Activated CD4-positive, alpha-beta T cell treated with anti-CD3 and anti-CD28 coated beads, Interleukin-2, amount 50 U/mL, for 16 hours (primary cell): ENCODE measurements around the gene ADIRF.
"Not testable (repeated sequence)": the region's sequence is repeated elsewhere in the genome, so short reads cannot be mapped to it uniquely, and the experiment has no call there.

Experiments
- DNase-seq: peaks from one replicate; pipeline ENCODE4 v3.0.0-alpha.2; 2020

The ADIRF gene

DNA sequence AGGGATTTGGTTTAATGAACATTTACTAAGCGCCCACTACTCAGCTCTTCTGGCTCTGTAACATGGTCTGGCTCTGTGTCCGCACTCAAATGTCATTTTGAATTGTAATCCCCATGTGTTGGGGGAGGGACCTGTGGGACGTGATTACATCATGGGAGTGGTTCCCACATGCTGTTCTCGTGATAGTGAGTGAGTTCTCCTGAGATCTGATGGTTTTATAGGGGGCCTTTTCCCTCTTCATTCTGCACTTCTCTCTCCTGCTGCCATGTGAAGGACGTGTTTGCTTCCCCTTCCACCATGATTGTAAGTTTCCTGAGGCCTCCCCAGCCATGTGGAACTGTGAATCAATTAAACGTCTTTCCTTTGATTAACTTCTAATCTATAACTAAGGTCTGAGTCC is 12.7 kb downstream of the ADIRF start:
- not testable (repeated sequence) for DNase-seq

- DNase-seq: no peak
Measured at GRCh38 chr10:86981716-86982115, 13.4 kb downstream of the ADIRF start.

DNA sequence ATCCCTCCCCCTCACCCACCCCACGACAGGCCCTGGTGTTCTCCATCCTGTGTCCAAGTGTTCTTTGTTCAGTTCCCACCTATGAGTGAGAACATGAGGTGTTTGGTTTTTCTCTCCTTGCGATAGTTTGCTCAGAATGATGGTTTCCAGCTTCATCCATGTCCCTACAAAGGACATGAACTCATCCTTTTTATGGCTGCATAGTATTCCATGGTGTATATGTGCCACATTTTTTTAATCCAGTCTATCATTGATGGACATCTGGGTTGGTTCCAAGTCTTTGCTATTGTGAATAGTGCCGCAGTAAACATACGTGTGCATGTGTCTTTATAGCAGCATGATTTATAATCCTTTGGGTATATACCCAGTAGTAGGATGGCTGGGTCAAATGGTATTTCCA is 16.2 kb downstream of the ADIRF start:
- not testable (repeated sequence) for DNase-seq

GRCh38 chr10:86988520-86988919 is 20.2 kb downstream of the ADIRF start:
- DNase-seq: no peak

- not testable (repeated sequence) for DNase-seq
Measured at GRCh38 chr10:86991362-86991761, 23.1 kb downstream of the ADIRF start.

DNA sequence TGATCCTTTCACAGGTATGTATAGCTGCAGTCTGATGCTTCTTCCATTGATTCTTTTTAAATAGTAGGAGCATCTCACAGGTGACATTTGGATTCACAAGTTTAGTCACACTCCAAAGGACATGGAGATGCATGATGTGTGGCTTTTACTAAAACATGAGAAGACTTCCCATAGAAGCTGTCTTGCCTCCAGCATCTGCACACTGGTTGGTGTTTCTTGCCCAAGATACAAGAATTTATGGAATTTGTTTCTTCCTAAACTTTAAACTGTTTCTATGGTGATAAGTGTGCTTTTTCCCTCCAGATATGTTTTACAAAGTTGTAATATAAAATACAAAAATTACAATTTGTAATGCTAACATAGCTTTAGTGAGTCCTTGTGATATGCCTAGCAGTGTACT is 24.2 kb downstream of the ADIRF start:
- no peak for DNase-seq

DNA sequence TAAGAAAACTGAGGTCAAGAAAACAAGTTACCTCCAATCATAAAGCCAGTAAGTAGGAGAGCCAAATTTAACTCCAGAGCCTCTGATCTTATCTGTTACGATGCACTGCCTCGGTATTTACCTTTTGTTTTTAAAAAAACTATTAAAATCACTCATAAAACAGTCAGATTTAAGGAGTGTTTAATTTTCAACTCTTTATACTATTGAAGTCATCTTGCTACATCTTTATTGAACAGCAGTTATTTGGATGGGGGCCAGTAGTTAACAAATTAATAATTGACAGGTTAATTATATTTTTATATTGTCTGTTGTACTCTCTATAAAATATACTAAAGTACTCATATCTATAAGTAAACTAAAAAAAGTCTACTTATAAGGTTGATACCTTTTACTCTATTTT is 24.6 kb downstream of the ADIRF start:
- DNase-seq: no peak

GRCh38 chr10:86999802-87000403 is 31.6 kb downstream of the ADIRF start:
- DNase-seq: not testable (repeated sequence)

DNA sequence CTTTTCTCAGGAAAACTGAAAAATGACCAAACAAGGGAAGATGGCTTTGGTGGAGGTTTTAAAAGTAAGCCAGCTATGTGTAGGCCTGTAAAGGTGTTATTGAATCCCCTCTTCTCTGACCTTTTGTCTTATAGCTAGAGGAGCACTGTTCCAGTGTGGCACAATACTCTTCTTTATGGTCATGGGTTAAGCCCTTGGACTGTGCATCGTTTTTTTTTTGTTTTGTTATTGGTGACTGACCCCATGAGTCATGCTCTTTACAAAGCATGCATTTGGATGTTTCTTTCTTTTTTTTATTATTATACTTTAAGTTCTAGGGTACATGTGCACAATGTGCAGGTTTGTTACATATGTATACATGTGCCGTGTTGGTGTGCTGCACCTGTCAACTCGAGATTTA is 32.2 kb downstream of the ADIRF start:
- DNase-seq: no peak

- DNase-seq: not testable (repeated sequence)
Measured at GRCh38 chr10:87007124-87007523, 38.8 kb downstream of the ADIRF start.

DNA sequence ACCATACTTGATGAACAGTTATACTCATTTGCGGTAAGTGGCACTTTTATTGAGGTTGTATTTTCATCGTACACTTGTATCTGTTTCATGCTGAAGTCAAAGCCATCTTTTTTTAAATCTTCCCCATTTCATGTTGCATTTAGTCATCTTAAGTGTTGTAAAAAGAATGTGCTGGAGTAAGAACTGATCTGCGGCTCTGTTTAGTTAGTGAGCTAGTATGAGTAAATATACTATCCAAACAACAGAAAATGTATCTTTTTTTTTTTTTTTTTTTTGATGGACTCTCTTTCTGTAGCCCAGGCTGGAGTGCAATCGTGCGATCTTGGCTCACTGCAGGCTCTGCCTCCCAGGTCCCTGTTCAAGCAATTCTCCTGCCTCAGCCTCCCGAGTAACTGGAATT is 39.4 kb downstream of the ADIRF start:
- DNase-seq: not testable (repeated sequence)

DNA sequence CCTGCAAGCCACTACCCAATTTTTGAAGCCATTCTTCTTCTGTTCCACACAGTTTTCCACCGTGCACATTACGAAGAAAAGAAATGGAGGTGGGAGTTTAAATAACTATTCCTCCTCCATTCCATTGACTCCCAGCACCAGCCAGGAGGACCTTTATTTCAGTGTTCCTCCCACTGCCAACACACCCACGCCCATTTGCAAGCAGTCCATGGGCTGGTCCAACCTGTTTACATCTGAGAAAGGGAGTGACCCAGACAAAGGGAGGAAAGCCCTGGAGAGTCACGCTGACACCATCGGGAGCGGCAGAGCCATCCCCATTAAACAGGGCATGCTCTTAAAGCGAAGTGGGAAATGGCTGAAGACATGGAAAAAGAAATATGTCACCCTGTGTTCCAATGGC is 40.0 kb downstream of the ADIRF start:
- DNase-seq: not testable (repeated sequence)

GRCh38 chr10:87009134-87009696 is 40.9 kb downstream of the ADIRF start:
- DNase-seq: not testable (repeated sequence)

GRCh38 chr10:87013528-87013927 is 45.2 kb downstream of the ADIRF start:
- DNase-seq: not testable (repeated sequence)

- DNase-seq: not testable (repeated sequence)
Measured at GRCh38 chr10:87014986-87015716, 46.9 kb downstream of the ADIRF start.

DNA sequence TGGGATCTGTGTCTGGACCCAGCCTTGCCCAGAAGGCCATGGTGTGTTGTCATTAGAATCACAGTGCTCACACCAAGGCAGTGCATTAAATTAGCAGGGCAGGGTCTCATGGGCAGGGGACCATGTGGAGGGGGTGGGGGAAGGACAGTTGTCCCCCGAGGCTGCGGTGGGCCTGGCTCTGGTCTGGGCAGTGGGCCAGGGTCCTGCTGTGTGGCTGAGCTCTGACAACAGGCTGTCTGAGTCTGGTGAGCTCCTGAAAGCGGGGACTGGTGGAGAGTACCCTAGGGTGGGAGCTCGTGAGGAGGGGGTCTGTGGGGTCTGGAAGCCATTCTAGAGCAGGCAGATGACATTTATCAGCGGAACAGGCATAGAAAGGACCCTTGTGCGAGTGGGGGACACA is 49.8 kb downstream of the ADIRF start:
- DNase-seq: not testable (repeated sequence)

GRCh38 chr10:87019066-87019465 is 50.8 kb downstream of the ADIRF start:
- DNase-seq: not testable (repeated sequence)

DNA sequence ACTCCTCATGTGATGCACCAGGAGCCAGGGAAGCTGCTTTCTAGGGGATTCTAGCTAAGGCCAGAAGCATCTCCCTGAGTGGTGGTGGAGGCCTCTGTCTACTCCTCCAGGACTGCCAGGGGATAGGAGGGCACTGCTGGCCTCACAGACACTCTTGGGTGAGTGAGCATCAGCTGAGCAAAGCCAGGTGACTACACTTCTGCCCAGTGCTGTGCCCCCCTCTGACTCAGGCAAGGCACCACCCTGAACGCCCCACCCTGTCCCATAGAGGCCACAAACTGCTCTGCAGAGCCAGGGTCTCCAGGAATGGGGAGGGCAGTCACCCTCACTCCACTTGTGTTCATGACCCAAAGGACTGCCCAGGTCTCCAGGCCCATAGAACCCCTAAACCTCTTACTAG is 51.2 kb downstream of the ADIRF start:
- not testable (repeated sequence) for DNase-seq

DNA sequence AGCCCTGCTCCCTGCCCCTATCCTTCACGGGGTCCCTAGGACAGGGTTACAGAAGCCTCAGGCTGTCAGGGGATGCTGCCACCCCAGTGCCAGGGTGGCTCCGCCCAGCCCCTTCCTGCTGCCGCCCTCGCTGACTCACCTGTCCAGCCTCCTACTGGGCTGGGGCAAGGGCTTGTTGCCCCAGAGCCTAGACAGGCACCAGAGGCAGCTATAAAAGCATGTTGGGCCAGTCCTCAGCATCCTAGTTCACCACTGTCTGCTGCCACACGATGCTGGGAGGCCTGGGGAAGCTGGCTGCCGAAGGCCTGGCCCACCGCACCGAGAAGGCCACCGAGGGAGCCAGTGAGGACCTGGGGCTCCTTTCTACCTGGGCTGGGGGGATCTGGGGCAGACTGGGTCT is 51.8 kb downstream of the ADIRF start, which contains the start of gene FAM25A:
FAM25A (plus strand) TSS at position 239 of the 400 bp plus-strand sequence; CDS start at position 270, 31 bp downstream.
- not testable (repeated sequence) for DNase-seq
